GM12878 (cell line): ENCODE measurements around the gene ASAH2. TPM values are rescaled to one million over a fixed set of nuclear protein-coding genes. Genes with fewer than 3 reads are reported as not detected.

ENCODE experiments used
- ATAC-seq: fragments of 200-7000 bp; cut with Tn5 transposase; 3 replicates; pipeline ENCODE4 v1.9.1; 2020; ENCODE audit warnings: mild to moderate bottlenecking, moderate library complexity
- BruUV-seq: library from RNA; stranded (reverse); fragments of 400-500 nt; replicated peaks from 2 replicates; lab custom pipeline; 2021; lab: Mats Ljungman, UMichigan
- CTCF ChIA-PET: fragments of 300-600 bp; sonication (Branson Sonifier 250); formaldehyde crosslinking; extraction: SDS; loops from one replicate; lab custom pipeline; 2021; ENCODE audit warnings: inconsistent platforms; lab: Yijun Ruan, JAX
- POLR2A ChIA-PET: fragments of 350-600 bp; formaldehyde crosslinking; extraction: SDS; loops from one replicate; lab custom pipeline; 2021; ENCODE audit warnings: inconsistent platforms; lab: Charles Lee
- RAD21 ChIA-PET: fragments of 300-600 bp; sonication (Branson Sonifier 250); formaldehyde crosslinking; loops from one replicate; lab custom pipeline; 2023; ENCODE audit warnings: antibody characterized with exemption; ENCODE audit not compliant: unreplicated experiment; lab: Charles Lee
- SMC1A ChIA-PET: fragments of 300-600 bp; sonication (Branson Sonifier 250); formaldehyde crosslinking; loops from one replicate; lab custom pipeline; 2023; ENCODE audit not compliant: unreplicated experiment, uncharacterized antibody; lab: Charles Lee
- DNase-seq: peaks from one replicate; pipeline ENCODE4 v3.0.0-alpha.2; 2011; ENCODE audit warnings: low read depth, low spot score
- FAIRE-seq: peaks from 3 replicates; lab custom pipeline; 2011; peaks lifted over from hg19 to GRCh38; lab: Jason Lieb, UNC
- H2AFZ ChIP-seq: 2 replicates; pipeline ENCODE4 v1.6.0; 2011; ENCODE audit warnings: low read depth, low read length, control low read depth; ENCODE audit not compliant: control insufficient read depth
- H3K27ac ChIP-seq: 2 replicates; pipeline ENCODE4 v1.5.1; 2011; ENCODE audit warnings: control low read depth; ENCODE audit not compliant: control insufficient read depth, insufficient read depth
- H3K27me3 ChIP-seq, 2 experiments: replicated peaks in 1 of 2; 2 replicates each; pipeline versions ENCODE4 v1.6.0 to v1.6.1; 2011; ENCODE audit warnings: low read length in 1 of 2; ENCODE audit not compliant: control insufficient read depth in 2 of 2, insufficient read depth in 2 of 2
- H3K36me3 ChIP-seq, 2 experiments: 2 replicates each; pipeline ENCODE4 v1.5.1; 2011; ENCODE audit warnings: low read length in 1 of 2; ENCODE audit not compliant: control insufficient read depth in 2 of 2, insufficient read depth in 2 of 2
- H3K4me1 ChIP-seq: 2 replicates; pipeline ENCODE4 v1.6.1; 2011; ENCODE audit warnings: mild to moderate bottlenecking, low read length, moderate library complexity, mixed read lengths; ENCODE audit not compliant: control insufficient read depth, insufficient read depth
- H3K4me2 ChIP-seq: 2 replicates; pipeline ENCODE4 v1.6.0; 2011; ENCODE audit warnings: control low read depth; ENCODE audit not compliant: control insufficient read depth, insufficient read depth
- H3K4me3 ChIP-seq: fragments of 200-600 bp; sonication (generic); 2 replicates; pipeline ENCODE4 v1.5.1; 2016
- H3K79me2 ChIP-seq: 2 replicates; pipeline ENCODE4 v1.6.0; 2011; ENCODE audit warnings: low read length; ENCODE audit not compliant: control insufficient read depth, insufficient read depth
- H3K9ac ChIP-seq: 2 replicates; pipeline ENCODE4 v1.8.0; 2011; ENCODE audit warnings: low read length, control low read depth, mixed read lengths; ENCODE audit not compliant: control insufficient read depth, insufficient read depth
- H3K9me3 ChIP-seq: replicated peaks from 3 replicates; pipeline ENCODE4 v1.5.1; 2011; ENCODE audit warnings: mild to moderate bottlenecking, low read length; ENCODE audit not compliant: control insufficient read depth, insufficient read depth
- H4K20me1 ChIP-seq: 2 replicates; pipeline ENCODE4 v1.6.0; 2011; ENCODE audit not compliant: control insufficient read depth, insufficient read depth
- ATF3 ChIP-seq: IDR thresholded peaks from 2 replicates; pipeline ENCODE4 v1.6.1; 2011; ENCODE audit warnings: low read depth, mild to moderate bottlenecking, low read length, moderate library complexity, borderline replicate concordance; ENCODE audit errors: extremely low read depth
- ETV6 ChIP-seq, 2 experiments: fragments of 450-650 bp in 1 of 2; IDR thresholded peaks in 1 of 2; conservative IDR thresholded peaks in 1 of 2; 2 replicates each; pipeline ENCODE4 v1.6.1; 2014; ENCODE audit warnings: antibody characterized with exemption in 1 of 2, borderline replicate concordance in 1 of 2, low read depth in 1 of 2, mild to moderate bottlenecking in 1 of 2, moderate library complexity in 1 of 2
- NFYA ChIP-seq: IDR thresholded peaks from 2 replicates; pipeline ENCODE4 v1.6.1; 2011; ENCODE audit warnings: low read depth, mild to moderate bottlenecking, low read length, improper control_type of control experiment, borderline replicate concordance
- NR2F1 ChIP-seq: fragments of 450-650 bp; conservative IDR thresholded peaks from 2 replicates; pipeline ENCODE4 v1.6.1; 2017; ENCODE audit warnings: mild to moderate bottlenecking
- ZBTB33 ChIP-seq: fragments of 450-650 bp; IDR thresholded peaks from 2 replicates; pipeline ENCODE4 v1.6.1; 2017; ENCODE audit warnings: mild to moderate bottlenecking
- WGBS: methylation state at CpG from one replicate; pipeline ENCODE4 v1.1.6; 2016; ENCODE audit warnings: low lambda C conversion rate; ENCODE audit not compliant: insufficient replicate concordance, insufficient coverage; ENCODE audit errors: missing lambda C conversion rate; 5-methylcytosine and 5-hydroxymethylcytosine counted together
- in situ Hi-C: fragments of 300-500 bp; cut with MboI; formaldehyde crosslinking; loops from 9 replicates; pipeline ENCODE4 v1.14.3; 2018; ENCODE audit warnings: mixed read lengths
- intact Hi-C: fragments of 100-400 bp; cut with micrococcal nuclease; formaldehyde crosslinking; loops from one replicate; pipeline ENCODE4 v1.14.2; 2022; ENCODE audit not compliant: unreplicated experiment
- polyA plus RNA-seq, 11 experiments: library from polyadenylated mRNA; depleted of rRNA in 4 of 11; unstranded in 6 of 11; stranded (reverse) in 5 of 11; fragments of >200 nt; fragmentation: Nextera tagmentation in 4 of 11; fragmentation: Illumina TruSeq in 1 of 11; extraction: Ambion mirVana in 4 of 11; extraction: Trizol in 1 of 11; gene quantifications; 1 replicate in 1 of 11; 2 replicates in 10 of 11; pipeline versions ENCODE4 v1.2.1 to v1.2.3, GENCODE V29; 2011 to 2016; ENCODE audit warnings: inconsistent platforms in 2 of 11, missing spikeins in 2 of 11, low read depth in 1 of 11
- total RNA-seq, 4 experiments: library from RNA; depleted of rRNA in 3 of 4; stranded (reverse); fragments of >200 nt in 3 of 4; fragmentation: Illumina TruSeq in 1 of 4; extraction: Trizol in 1 of 4; gene quantifications; 2 replicates each; pipeline versions ENCODE4 v1.2.1 to v1.2.3, GENCODE V29; 2013 to 2021

ASAH2 gene
- total and polyA plus RNA-seq, 10 of the 15 experiments (the other 5 are each of a cell fraction or from before 2014, with no cell fraction given), result 0.23 to 2.3 (median 1.1) TPM

- ChIA-PET SMC1A (interaction anchor here (1.8 kb wide), 1 partner anchor 26 kb away, joined by 4 read pairs; no protein-coding TSS in a partner anchor), POLR2A (interaction anchor here (0.6 kb wide), 1 partner anchor 57 kb away, joined by 6 read pairs; no protein-coding TSS in a partner anchor), CTCF (interaction anchor here (1.0 to 6.1 kb wide), 3 partner anchors 8 to 627 kb away, joined by 3 to 61 read pairs (median 3); no protein-coding TSS in a partner anchor), RAD21 (interaction anchor here (1.8 to 2.0 kb wide), 2 partner anchors 54 to 626 kb away, joined by 4 to 6 read pairs; no protein-coding TSS in a partner anchor)
- H3K79me2 ChIP-seq, result no peaks in the 10 kb centered on the region
- no peak overlapping the region for H3K9ac ChIP-seq
- H3K27ac ChIP-seq, result no peak overlapping the region
- no peak for DNase-seq
- no peaks in the 10 kb centered on the region for H3K4me1 ChIP-seq
- no peak for TF ChIP-seq NR2F1
- no peak for TF ChIP-seq ATF3
- no peak for TF ChIP-seq ETV6 (conservative IDR thresholded peaks at IDR 0.05 in 1 of 2, IDR thresholded peaks at IDR 0.05 in 1 of 2; ENCODE audit: borderline replicate concordance in 1 of 2, low read depth in 1 of 2)
- TF ChIP-seq NFYA, result no peak
- no peak for TF ChIP-seq ZBTB33
- intact Hi-C loops, result no loop called here
- no peak overlapping the region for H3K4me3 ChIP-seq
- no peak for FAIRE-seq
- 39% methylated on average over 1 of the region's 1 CpG for WGBS
- H3K9me3 ChIP-seq, result no peaks in the 10 kb centered on the region
- in situ Hi-C loops, result no loop called here
- no peak for ATAC-seq
- H2AFZ ChIP-seq, result no peak overlapping the region
- H3K27me3 ChIP-seq, result no peaks in the 10 kb centered on the region
- no peaks in the 10 kb centered on the region for H3K36me3 ChIP-seq
- no peaks in the 10 kb centered on the region for H4K20me1 ChIP-seq
- no peak overlapping the region for H3K4me2 ChIP-seq
- no TSS peak for BruUV-seq
Measured at GRCh38 chr10:50221470-50221869, 29.8 kb downstream of the ASAH2 start.
